SU-DHL-6 (cell line): ENCODE results near the gene HSPA1B.

Source experiments
- H2AFZ ChIP-seq: fragments of 200-600 bp; sonication (generic); 2 replicates; pipeline ENCODE4 v1.6.1; 2014; ENCODE audit warnings: low read depth, mild to moderate bottlenecking, moderate library complexity, mixed read lengths, antibody characterized with exemption, low read length; ENCODE audit not compliant: severe bottlenecking
- H3F3A ChIP-seq: fragments of 200-600 bp; shearing (Covaris generic); 2 replicates; pipeline ENCODE4 v1.6.0; 2016; ENCODE audit warnings: antibody characterized with exemption, mild to moderate bottlenecking; ENCODE audit not compliant: insufficient read depth
- H3K27ac ChIP-seq: fragments of 200-600 bp; sonication (generic); 2 replicates; pipeline ENCODE4 v1.5.1; 2016; ENCODE audit warnings: low read depth, mild to moderate bottlenecking, low read length, moderate library complexity, mixed read lengths
- H3K27me3 ChIP-seq: fragments of 200-600 bp; sonication (generic), shearing (Covaris generic); 2 replicates; pipeline ENCODE4 v1.6.0; 2014; ENCODE audit warnings: mild to moderate bottlenecking, low read length
- H3K36me3 ChIP-seq: fragments of 200-600 bp; sonication (generic); 2 replicates; pipeline ENCODE4 v1.6.1; 2014; ENCODE audit warnings: mild to moderate bottlenecking, low read length, mixed read lengths
- H3K4me2 ChIP-seq: fragments of 300-600, 200-600 bp; shearing (Covaris generic), sonication (generic); 2 replicates; pipeline ENCODE4 v1.6.0; 2014; ENCODE audit warnings: low read length, low read depth, mild to moderate bottlenecking; ENCODE audit not compliant: poor library complexity, severe bottlenecking
- H3K4me3 ChIP-seq: fragments of 200-600 bp; sonication (generic); 2 replicates; pipeline ENCODE4 v1.5.1; 2014; ENCODE audit warnings: antibody characterized with exemption, low read length, mild to moderate bottlenecking, mixed read lengths; ENCODE audit not compliant: insufficient read depth, poor library complexity, severe bottlenecking
- H3K79me2 ChIP-seq: fragments of 200-600 bp; sonication (generic); 2 replicates; pipeline ENCODE4 v1.6.1; 2014; ENCODE audit warnings: mild to moderate bottlenecking, low read length, moderate library complexity; ENCODE audit not compliant: insufficient read depth
- H3K9ac ChIP-seq: fragments of 200-600 bp; sonication (generic); 2 replicates; pipeline ENCODE4 v1.7.0; 2014; ENCODE audit warnings: mild to moderate bottlenecking, low read length
- H3K9me2 ChIP-seq: fragments of 200-600 bp; sonication (generic); replicated peaks from 2 replicates; pipeline ENCODE4 v1.6.1; 2014; ENCODE audit warnings: low read length; ENCODE audit not compliant: insufficient read depth
- H3K9me3 ChIP-seq: fragments of 200-600 bp; sonication (generic); 2 replicates; pipeline ENCODE4 v1.6.1; 2014; ENCODE audit warnings: low read length, mixed read lengths; ENCODE audit not compliant: insufficient read depth
- H4K20me1 ChIP-seq: fragments of 200-600 bp; sonication (generic); 2 replicates; pipeline ENCODE4 v1.6.1; 2014; ENCODE audit warnings: low read depth, mild to moderate bottlenecking, antibody characterized with exemption, low read length, moderate library complexity, mixed read lengths
- CTCF ChIP-seq: fragments of 200-600 bp; sonication (generic); IDR thresholded peaks from one replicate; pipeline ENCODE4 v1.5.1; 2017; ENCODE audit warnings: antibody characterized with exemption, mild to moderate bottlenecking, low read length, moderate library complexity; ENCODE audit not compliant: insufficient read depth, poor library complexity, severe bottlenecking
- EZH2phosphoT487 ChIP-seq: fragments of 200-600 bp; sonication (generic), shearing (Covaris generic); conservative IDR thresholded peaks from 2 replicates; pipeline ENCODE4 v1.6.1; 2018; ENCODE audit warnings: mild to moderate bottlenecking, antibody characterized with exemption, low read length, moderate library complexity, mixed read lengths

Gene HSPA1B

GRCh38 chr6:31879143-31879542 lies 51.6 kb downstream of the HSPA1B start:
- no peak overlapping the region for H3K4me2 ChIP-seq
- no peak overlapping the region for H2AFZ ChIP-seq
- TF ChIP-seq EZH2phosphoT487 (no peak), CTCF (no peak)
- H3K9me2 ChIP-seq, result no peaks in the 10 kb centered on the region
- H3K9ac ChIP-seq, result no peak overlapping the region
- no peaks in the 10 kb centered on the region for H4K20me1 ChIP-seq
- H3F3A ChIP-seq, result no peaks in the 10 kb centered on the region
- H3K36me3 ChIP-seq, result no peaks in the 10 kb centered on the region
- H3K79me2 ChIP-seq, result no peaks in the 10 kb centered on the region
- no peak overlapping the region for H3K4me3 ChIP-seq
- H3K9me3 ChIP-seq, result no peaks in the 10 kb centered on the region
- no peak overlapping the region for H3K27ac ChIP-seq
- no peaks in the 10 kb centered on the region for H3K27me3 ChIP-seq
